T-helper 2 cell treated with Interferon-gamma antibody and Interleukin-4, amounts not matched to agents 100 ng/mL and 5 ng/mL, for 36 hours (primary cell): ENCODE data around the gene POLE4. TPM values are rescaled to one million over a fixed set of nuclear protein-coding genes. Genes with fewer than 3 reads are reported as not detected.

Source experiments
- intact Hi-C: fragments of 100-400 bp; cut with micrococcal nuclease; formaldehyde crosslinking; loops from one replicate; pipeline ENCODE4 v1.15.1; 2023
- total RNA-seq: library from RNA; stranded (reverse); gene quantifications from 2 replicates; pipeline ENCODE4 v1.2.3, GENCODE V29; 2022

The POLE4 gene
- total RNA-seq, 1 donor from 2014 or later = 56.4 TPM

DNA sequence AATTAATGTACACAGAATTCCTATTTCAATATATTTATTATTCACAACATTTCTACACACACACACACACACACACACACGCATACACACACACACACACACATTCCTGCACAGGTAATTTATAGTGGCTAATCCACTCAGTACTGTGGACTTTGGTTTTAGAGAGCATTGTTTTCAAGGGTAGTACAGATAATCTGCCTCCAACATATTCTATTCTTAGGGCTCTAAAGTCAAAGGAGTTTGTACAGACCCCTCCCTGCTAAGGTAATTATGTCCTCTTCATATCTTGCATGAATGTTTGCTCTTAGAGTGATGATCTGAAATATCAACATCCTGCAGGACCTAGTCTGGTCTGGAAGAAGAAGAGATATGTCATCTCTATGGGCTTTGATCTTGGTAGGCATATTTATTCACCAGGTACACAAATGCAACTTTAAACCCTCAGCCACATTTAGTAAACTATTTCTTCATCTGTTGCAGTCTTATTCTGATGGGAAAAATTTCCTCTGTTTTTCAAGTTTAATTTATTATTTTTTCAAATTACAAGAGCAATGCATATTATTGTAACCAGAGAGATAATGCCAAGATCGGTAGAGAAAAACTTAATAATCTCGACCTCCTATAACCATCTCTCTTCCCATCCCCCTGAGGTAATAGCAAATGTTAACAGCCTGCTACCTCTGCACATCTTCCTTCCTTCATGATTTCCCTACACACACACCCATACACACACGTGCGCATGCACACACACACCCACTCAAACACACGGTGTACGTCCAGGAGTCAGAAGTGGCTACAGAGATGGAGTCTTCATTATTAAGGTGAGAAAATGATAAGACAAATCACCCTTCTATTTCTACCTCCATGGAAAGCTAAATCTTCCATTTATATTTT is 18.3 kb upstream of the POLE4 start:
- intact Hi-C loops = no loop called here

DNA sequence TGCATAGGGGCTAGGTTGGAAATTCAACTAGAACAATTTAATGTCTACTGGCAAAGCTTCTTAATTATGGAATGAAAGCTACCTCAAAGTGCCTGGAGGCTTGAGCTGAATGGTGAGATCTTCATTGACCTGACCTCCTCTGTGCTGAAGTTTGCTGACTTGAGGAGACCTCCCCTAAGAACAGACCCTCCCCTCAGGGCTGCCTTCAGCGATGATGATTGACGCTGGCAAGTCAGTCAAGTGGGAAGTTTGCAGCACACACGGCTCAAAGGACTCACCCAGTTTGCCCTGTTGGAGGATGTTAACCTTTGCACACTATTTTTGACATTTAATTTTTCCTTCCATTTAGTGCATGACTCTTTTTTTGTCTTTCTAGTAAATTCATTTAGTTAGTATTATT is 17.2 kb upstream of the POLE4 start:
- intact Hi-C loops = no loop called here

DNA sequence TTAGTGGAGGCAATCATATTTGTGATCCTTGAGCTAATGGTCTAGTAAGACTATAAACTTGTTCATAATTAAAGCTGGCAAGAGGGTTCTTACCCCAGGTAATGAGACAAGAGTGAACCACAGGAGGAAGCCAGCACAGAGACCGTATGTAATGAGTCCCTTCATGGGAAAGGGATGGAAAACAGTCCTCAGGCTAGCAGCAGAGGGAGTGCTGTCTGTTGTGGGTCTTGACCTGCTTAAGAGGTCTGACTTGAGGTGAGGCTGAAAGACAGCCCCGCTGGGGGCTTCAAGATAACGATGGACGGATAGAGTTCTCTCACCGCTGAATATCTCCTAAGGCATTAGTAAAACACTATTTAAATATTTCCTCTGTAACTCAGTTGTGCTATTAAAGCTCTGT is 16.2 kb upstream of the POLE4 start:
- intact Hi-C loops = no loop called here

DNA sequence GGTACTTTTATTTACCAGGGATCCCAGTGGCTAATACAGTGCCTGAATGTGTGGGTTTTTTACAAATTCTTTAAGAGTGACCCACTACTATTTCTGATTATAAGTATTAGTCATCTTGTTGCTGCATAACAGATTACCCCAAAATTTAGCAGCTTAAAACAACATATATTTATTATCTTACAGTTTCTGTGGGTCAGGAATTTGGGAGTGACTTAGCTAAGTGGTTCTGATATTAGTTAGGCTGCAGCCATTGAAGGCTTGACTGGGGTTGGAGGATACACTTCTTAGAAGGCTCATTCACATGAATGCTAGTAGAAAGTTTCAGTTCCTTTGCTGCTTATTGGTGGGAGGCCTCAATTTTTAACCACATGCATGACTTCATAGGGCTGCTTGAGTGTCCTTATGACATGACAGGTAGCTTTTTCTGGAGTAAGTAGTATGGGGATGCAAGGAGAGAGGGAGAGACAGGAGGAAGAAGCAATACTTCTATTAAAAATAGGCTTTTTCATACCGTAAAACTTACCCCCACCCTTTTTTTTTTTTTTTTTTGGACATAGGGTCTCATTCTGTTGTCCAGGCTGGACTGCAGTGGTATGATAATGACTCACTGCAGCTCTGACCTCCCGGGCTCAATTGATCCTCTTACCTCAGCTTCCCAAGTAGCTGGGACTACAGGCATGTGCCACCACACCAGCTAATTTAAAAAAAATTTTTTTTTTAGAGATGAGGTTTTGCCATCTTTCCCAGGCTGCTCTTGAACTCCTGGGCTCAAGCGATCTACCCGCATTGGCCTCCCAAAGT is 13.3 kb upstream of the POLE4 start:
- intact Hi-C loops = no loop called here

DNA sequence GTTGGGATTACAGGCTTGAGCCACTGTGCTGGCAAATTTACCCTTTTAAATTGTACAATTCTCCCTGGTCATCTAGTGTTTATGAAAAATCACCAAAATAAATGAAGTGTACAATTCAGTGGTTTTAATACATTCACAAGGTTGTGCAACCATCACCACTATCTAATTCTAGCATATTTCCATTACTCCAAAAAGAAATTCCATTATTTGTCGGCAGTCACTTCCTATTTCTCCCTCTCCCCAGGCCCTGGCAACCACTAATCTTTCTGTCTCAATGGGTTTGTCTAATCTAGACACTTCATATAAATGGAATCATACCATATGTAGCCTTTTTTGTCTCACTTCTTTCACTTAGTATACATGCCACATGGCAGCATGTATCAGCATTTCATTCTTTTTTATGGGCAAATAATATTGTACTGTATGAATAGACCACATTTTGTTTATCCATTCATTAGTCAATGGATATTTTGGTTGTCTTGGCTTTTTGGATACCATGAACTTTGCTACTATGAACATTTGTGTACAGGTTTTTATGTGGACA is 12.6 kb upstream of the POLE4 start:
- intact Hi-C loops = no loop called here

DNA sequence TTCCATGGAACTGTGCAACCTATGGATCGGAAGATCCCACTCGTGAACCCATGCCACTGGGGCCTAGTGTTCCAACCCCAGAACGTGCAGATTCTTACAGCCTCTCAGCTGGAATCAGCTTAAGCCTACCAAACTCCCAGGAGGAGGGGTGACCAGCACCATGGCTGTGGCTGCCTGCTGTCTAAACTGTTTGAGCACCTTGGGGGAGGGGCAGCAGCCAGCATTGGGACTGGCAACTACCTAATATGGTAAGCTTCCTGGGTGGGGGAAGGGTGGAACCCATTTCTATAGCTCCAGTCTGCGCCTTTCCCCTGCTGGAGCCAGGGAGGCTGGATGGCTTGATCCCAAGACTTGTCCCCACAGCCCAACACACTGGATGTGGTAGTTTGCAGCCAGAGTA is 10.7 kb upstream of the POLE4 start:
- intact Hi-C loops = no loop called here

DNA sequence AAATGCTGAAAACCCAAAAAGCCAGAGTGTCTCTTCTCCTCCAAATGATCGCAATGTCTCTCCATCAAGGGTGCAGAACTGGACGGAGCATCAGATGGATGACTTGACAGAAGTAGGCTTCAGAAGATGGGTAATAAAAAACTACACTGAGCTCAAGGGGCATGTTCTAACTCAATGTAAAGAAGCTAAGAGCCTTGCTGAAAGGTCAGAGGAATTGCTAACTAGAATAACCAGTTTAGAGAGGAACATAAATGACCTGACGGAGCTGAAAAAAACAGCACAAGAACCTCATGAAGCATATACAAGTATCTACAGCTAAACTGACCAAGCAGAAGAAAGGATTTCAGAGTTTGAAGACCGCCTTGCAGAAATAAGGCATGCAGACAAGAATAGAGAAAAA is 9.7 kb upstream of the POLE4 start:
- intact Hi-C loops = no loop called here

DNA sequence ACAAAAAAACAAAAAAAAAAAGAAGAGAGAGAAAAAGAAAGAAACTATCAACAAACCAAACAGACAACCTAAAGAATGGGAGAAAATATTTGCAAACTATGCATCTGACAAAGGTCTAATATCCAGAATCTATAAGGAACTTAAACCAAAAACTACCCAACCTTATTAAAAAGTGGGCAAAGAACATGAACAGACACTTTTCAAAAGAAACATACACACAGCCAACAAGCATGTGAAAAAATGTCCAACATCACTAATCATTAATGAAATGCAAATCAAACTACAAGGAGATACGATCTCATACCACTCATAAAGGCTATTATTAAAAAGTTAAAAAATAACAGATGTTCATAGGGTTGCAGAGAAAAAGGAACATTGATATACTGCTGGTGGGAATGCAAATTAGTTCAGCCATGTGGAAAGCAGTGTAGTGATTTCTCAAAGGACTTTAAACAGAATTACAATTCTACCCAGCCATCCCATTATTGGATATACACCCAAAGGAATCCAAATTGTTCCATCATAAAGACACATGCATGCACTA is 7.2 kb upstream of the POLE4 start:
- intact Hi-C loops = no loop called here

DNA sequence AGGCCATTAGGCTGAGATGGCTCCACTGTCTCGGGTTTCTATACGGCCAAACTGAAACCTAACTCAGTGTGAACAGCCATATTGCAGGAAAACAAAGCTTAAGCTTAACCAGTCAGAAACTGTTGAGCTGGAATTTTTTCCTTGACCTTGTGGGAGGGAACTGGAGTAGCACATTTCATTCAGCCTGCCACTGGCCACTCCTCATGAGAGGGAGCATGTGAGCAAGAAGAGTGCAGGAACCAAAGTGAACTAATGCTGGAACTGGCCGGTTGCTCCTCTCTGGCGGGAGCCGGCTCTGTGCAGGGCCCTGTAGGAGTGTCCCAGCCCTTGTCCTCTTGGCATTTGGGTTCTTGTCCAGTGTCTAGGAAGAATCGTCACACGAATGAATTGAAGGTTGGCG is 5.9 kb upstream of the POLE4 start:
- intact Hi-C loops = no loop called here

DNA sequence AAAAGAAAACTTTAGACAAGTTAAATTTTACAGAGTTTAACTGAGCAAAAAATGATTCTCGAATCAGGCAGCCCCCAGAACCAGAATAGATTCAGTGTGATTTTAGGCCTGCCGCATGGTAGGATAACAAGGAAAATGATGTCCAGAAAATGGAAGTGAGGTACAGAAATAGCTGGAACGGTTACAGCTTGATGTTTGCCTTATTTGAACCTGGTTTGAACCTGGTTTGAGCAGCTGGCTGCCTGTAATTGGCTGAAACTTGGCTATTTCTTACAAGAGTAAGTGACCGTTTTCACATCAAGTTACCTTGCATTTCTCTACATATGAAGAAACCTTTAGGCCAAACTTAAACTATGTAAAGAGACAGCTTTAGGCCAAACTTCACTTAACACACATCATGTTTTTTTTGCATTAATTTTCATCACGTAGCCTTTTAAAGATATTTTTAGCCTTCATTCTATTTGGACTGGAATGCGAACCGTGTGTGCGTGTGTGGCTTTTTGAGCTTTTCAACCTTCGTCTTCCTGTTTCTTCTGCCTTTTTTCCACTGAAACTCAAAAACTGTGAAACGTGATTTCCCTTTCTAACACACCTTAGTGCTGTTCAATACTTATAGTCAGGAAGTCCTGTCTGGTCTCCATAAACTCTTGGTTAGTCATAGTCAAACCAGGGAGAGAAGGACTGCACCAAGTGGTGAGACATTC is 4.5 kb upstream of the POLE4 start:
- intact Hi-C loops = no loop called here

DNA sequence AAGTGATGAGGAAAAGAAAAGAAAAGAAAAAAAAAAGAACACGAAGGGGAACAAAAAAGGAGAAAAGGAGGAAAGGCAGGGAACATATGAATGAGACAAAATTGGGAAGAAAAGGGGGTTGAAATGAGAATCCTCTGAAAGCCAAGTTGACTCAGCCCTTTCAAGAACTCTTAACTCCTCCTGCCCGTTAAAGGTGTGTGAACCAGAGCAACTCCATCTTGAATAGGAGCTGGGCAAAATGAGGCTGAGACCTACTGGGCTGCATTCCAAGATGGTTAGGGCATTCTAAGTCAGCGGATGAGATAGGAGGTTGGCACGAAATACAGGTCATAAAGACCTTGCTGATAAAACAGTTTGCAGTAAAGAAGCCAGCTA is 4.0 kb upstream of the POLE4 start:
- intact Hi-C loops = no loop called here

DNA sequence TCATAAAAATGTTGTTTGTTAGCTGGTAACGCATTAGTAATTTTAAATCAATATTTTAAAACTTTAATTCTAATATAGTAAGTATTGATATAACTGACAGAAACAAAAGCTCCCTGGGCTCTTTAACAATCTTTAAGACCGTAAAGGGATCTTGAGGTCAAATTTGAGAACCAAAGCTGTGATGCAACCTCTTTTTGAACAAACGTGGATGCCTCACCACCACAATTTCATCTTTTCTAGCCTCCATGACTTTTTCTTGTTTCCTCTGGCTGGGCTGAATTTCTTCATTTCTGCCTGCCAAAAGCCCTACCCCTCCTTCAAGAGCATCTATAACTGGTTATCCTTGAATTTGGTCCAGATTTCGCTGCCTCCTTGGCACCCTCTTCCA is 563 bp upstream of the POLE4 start:
- intact Hi-C loops = loop anchor here (2.0 to 5.0 kb wide), 5 partner anchors 123 to 753 kb away; partner anchors contain the start of genes GCFC2, HK2, INO80B and MRPL19

DNA sequence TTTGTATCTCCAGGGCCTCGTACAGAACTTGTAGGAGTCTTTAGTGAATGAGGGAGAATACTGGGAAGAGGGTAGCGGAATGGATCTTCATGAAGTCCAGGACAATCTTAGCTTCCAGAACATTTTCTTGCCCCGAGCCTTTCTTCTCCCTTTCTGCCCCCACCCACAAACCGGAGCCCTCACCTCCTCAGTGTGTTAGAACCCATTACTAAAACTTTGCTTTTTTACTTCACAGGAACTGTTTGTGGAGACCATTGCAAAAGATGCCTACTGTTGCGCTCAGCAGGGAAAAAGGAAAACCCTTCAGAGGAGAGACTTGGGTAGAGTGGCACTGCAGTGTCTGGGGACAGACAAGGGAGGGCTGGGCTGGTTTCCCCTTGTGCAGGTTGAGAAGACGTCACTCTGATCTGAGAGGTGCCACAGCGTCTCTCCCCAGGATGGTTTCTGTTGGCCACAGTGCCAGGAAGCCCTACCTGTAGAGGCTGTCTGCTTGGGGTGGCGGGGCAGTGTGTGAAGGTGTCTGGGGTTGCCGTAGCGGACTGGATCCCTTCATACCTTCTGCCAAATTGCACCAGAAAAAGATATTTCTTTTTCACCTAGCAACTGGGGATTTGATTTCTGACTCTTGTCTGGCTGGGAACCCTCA is 786 bp downstream of the POLE4 start:
- intact Hi-C loops = loop anchor here (2.0 to 5.0 kb wide), 5 partner anchors 124 to 752 kb away; partner anchors contain the start of genes GCFC2, HK2, INO80B and MRPL19

DNA sequence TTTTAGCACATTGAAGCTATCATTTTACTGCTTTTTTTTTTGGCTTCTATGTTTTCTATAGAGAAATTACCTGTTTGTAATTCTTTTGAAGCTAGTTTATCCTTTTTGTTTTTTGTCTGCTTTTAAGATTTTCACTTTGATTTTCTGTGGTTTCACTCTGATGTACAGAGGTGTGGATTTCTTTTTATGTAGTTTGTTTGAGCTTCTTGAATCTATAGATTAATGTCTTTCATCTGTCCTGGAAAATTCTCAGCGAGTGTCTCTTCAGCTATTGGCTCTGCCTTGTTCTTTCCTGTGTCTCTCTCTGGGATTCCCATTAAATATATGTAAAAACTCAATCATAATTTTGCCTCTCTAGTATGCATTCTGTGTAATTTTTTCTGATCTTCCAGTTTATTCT is 8.4 kb downstream of the POLE4 start:
- intact Hi-C loops = no loop called here

DNA sequence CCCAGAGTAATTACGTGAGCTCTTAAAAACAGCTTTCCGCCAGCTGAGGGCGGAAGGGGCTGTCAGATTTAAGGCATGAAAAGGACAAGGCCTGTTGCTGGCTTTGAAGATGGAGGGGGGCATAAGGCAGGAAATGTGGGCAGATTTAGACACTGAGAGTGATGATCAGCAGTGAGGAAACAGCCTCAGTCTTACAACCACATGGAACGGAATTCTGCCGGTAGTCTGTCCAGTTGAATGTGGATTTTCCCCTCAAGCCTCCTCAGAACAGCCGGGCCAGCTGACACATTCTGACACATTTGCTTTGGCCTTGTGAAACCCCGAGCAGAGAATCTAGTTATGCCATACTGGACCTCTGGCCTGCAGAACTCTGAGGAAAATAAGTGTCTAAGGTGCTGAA is 16.6 kb downstream of the POLE4 start:
- intact Hi-C loops = no loop called here

DNA sequence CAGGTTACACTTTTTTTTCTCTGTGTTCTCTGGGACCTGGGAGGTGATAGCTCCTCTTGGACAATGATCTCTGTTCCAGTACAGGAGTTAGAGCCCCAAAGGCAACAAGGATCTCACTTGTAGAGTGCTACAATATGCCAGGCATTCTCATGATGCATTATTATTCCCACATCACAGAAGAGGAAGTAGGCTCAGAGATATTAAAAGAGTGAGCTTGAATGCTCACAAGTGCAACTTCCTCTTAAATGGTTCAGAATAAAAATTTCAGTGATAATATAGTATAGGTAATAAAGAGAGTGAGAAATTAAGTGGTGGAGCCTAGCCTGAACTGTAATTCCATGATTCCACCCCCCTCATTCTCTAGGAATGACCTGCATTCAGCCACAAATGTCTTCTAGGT is 21.4 kb downstream of the POLE4 start:
- intact Hi-C loops = no loop called here

DNA sequence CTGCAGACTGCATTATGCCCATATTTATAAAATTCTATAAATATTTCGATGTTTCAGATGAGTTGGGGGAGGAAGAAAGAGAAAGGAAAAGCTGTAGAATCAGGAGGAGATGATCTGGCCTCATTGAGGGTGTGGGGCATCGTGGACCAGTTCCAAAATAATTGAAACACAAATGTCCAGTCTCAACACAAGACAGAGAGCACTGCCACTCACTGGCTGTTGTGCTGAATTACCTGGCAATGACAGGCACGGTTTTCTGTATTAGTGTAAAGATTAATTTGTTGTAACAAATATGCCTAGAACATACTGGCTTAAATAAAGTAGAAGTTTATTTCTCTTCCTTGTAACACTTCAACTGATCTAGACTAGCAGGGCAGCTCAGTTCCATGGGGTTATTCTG is 24.1 kb downstream of the POLE4 start:
- intact Hi-C loops = no loop called here

DNA sequence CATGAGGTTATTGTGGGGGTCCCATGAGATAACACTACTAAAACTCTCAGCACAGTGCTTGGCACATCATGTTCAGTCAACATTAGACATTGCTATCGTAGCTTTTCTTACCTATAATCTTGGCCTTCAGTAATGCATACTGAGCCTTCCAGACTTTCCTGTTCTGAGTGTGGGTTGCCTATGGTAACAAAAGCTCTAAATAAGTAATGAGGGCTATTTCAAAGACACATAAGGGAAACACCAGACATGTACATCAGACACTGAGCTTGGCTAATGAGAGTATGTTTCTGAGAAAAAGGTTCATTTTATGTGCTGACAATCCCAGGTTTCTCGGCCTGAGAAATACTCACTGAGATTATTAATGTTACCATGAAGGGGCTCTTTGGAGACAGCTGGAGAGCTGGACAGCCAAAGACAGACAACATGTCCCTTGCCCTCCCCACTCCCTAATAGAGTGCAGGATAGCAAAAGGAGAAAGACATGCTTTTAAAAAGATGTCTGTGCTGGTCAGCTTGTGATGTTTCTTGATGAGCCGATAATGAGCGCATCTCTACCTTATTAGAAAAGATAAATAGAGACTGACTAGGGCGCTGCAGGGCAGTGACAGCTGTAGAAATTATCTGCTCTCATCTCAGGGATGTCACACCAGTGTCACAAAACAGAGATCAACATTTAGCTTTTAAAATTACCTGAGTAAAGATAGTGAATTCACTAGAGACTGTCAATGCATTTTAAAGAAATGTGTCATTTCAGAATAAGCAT is 25.4 kb downstream of the POLE4 start:
- intact Hi-C loops = no loop called here

DNA sequence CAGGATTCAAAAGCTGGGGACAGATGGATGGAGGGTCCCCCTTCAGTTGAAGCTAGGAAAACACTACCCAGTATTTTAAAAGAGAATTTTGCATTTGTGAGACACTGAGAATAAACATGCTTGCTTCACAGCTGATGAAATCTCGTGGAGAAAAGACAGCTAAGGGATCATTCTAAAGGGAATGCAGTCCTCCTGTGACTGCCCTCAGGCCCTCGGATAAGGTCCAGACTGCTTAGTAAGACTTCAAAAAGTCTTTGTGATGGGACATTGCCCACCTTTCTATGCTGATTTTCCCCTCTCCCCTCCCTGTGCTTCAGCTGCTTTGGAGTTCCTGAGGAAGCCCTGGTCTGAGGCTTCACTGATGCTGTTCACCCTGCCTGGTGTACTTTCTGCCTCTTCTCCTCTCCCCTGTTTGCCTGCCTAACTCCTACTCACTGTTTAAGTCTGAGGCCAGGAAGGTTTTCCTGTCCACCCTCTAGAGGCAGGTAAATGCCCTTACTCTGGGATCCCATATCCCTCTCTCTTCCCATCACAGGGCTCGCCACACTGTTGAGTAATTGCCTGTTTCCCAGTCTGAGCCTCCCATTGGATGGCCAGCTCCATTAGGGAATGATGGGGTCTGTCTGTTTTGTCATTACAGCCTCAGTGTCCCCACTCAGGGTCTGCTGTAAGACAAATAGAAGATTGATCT is 26.6 kb downstream of the POLE4 start:
- intact Hi-C loops = no loop called here
